ENCODE measurements around the gene MEIS1. TPM values are rescaled to one million over a fixed set of nuclear protein-coding genes. Genes with fewer than 3 reads are reported as not detected.

The MEIS1 gene
- total and polyA plus RNA-seq, 2 donors from 2014 or later = 7.3 to 36.7 TPM

GRCh38 chr2:66578054-66578686 is 143.2 kb downstream of the MEIS1 start:
- FAIRE-seq (no peak), DNase-seq (peak; percentile 62 to 89 (median 75))
- H3K4me3 ChIP-seq (ENCODE audit: low read length in 3 of 3) = peak overlapping the region; percentile 23 to 45 (median 35)

GRCh38 chr2:66578687-66579106 is 143.8 kb downstream of the MEIS1 start:
- FAIRE-seq = no peak
- peak overlapping the region in 1 of 2 donors; percentile 49 for H3K27ac ChIP-seq (ENCODE audit: low read depth in 2 of 2, low read length in 2 of 2)

More at GRCh38 chr2:66578054-66578686, 143.2 kb downstream of the MEIS1 start:
- H3K9me3 ChIP-seq (ENCODE audit: control insufficient read depth in 2 of 3, insufficient read depth in 1 of 3, low read length in 3 of 3) = no peaks in the 10 kb centered on the region
- H3K27me3 ChIP-seq (ENCODE audit: control insufficient read depth, insufficient read depth, low read length) = peaks cover 20% of the 10 kb centered on the region
- H3K9ac ChIP-seq (ENCODE audit: low read length in 3 of 3) = peak overlapping the region in 1 of 3 donors; percentile 32
- H3K27ac ChIP-seq (ENCODE audit: low read depth in 2 of 2, low read length in 2 of 2) = peak overlapping the region; percentile 79 to 83
- no peaks in the 10 kb centered on the region for H3K36me3 ChIP-seq (ENCODE audit: control insufficient read depth in 2 of 3, insufficient read depth in 3 of 3, low read length in 3 of 3)
- intact Hi-C loops (cut with DNase I) = no loop called here
- TF ChIP-seq CTCF (IDR thresholded peaks at IDR 0.05; ENCODE audit: borderline replicate concordance, extremely low read depth, insufficient read depth) = no peak
- H3K4me1 ChIP-seq (ENCODE audit: control insufficient read depth in 2 of 3, insufficient read depth in 2 of 3, low read depth in 1 of 3, low read length in 3 of 3) = peaks cover 0 to 4% (median 3%) of the 10 kb centered on the region in 3 donors

GRCh38 chr2:66579186-66580126 is 144.5 kb downstream of the MEIS1 start:
- no peak for DNase-seq
- Histone ChIP-seq H3K4me1 (ENCODE audit: control insufficient read depth in 2 of 3, insufficient read depth in 2 of 3, low read depth in 1 of 3, low read length in 3 of 3) (peaks cover 0 to 4% (median 3%) of the 10 kb centered on the region in 3 donors), H3K9me3 (ENCODE audit: control insufficient read depth in 2 of 3, insufficient read depth in 1 of 3, low read length in 3 of 3) (no peaks in the 10 kb centered on the region), H3K36me3 (ENCODE audit: control insufficient read depth in 2 of 3, insufficient read depth in 3 of 3, low read length in 3 of 3) (no peaks in the 10 kb centered on the region), H3K9ac (ENCODE audit: low read length in 3 of 3) (peak overlapping the region in 1 of 3 donors; percentile 3), H3K27ac (ENCODE audit: low read depth in 2 of 2, low read length in 2 of 2) (no peak overlapping the region), H3K27me3 (ENCODE audit: control insufficient read depth, insufficient read depth, low read length) (peaks cover 26% of the 10 kb centered on the region), H3K4me3 (ENCODE audit: low read length in 3 of 3) (no peak overlapping the region)
- intact Hi-C loops (cut with DNase I) = loop anchor here (5.0 kb wide), 2 partner anchors 113 to 137 kb away; no protein-coding TSS in a partner anchor
- TF ChIP-seq CTCF (IDR thresholded peaks at IDR 0.05; ENCODE audit: borderline replicate concordance, extremely low read depth, insufficient read depth) = no peak
- peak; percentile 60 for FAIRE-seq

More at GRCh38 chr2:66578687-66579106, 143.8 kb downstream of the MEIS1 start:
- no peak for DNase-seq
- Histone ChIP-seq H3K27me3 (ENCODE audit: control insufficient read depth, insufficient read depth, low read length) (peaks cover 24% of the 10 kb centered on the region), H3K9me3 (ENCODE audit: control insufficient read depth in 2 of 3, insufficient read depth in 1 of 3, low read length in 3 of 3) (no peaks in the 10 kb centered on the region), H3K36me3 (ENCODE audit: control insufficient read depth in 2 of 3, insufficient read depth in 3 of 3, low read length in 3 of 3) (no peaks in the 10 kb centered on the region), H3K9ac (ENCODE audit: low read length in 3 of 3) (peak overlapping the region in 1 of 3 donors; percentile 32), H3K4me3 (ENCODE audit: low read length in 3 of 3) (peak overlapping the region in 2 of 3 donors; percentile 17 to 45), H3K4me1 (ENCODE audit: control insufficient read depth in 2 of 3, insufficient read depth in 2 of 3, low read depth in 1 of 3, low read length in 3 of 3) (peaks cover 0 to 4% (median 3%) of the 10 kb centered on the region in 3 donors)
- no peak for TF ChIP-seq CTCF (IDR thresholded peaks at IDR 0.05; ENCODE audit: borderline replicate concordance, extremely low read depth, insufficient read depth)
- intact Hi-C loops (cut with DNase I) = no loop called here

Measured in kidney (tissue), 14 donors.